Measurements from ENCODE around the gene SFTPD. TPM values are rescaled to one million over a fixed set of nuclear protein-coding genes. Genes with fewer than 3 reads are reported as not detected.

The SFTPD gene
- total and polyA plus RNA-seq, 2 donors (not counting 1 experiment from before 2014, with no cell fraction given) = not detected

DNA sequence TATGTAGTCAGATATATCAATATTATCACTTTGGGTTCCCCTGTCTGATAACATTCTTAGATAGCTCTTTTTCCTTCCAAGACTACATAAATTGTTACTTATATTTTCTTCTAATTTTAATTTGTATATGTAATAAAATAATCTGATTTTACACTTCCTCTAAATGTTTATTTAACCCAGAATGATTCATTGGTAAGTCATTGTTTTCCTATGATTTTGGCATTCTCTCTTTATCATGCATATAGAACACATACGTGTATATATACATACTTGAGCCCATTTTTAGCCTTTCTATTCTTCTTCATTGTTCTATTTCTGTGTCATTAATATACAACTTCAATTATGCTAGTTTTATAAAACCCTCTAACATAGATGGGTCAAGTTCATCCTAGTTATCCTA lies 16.6 kb downstream of the SFTPD start:
- H3K27ac ChIP-seq (ENCODE audit: insufficient read depth, low read length) = no peak overlapping the region
- no peak for DNase-seq (ENCODE audit: low read depth in 2 of 2)
- TF ChIP-seq EZH2 (IDR thresholded peaks at IDR 0.05; ENCODE audit: low read length, missing control alignments) = no peak
- TF ChIP-seq, protein P1, sequence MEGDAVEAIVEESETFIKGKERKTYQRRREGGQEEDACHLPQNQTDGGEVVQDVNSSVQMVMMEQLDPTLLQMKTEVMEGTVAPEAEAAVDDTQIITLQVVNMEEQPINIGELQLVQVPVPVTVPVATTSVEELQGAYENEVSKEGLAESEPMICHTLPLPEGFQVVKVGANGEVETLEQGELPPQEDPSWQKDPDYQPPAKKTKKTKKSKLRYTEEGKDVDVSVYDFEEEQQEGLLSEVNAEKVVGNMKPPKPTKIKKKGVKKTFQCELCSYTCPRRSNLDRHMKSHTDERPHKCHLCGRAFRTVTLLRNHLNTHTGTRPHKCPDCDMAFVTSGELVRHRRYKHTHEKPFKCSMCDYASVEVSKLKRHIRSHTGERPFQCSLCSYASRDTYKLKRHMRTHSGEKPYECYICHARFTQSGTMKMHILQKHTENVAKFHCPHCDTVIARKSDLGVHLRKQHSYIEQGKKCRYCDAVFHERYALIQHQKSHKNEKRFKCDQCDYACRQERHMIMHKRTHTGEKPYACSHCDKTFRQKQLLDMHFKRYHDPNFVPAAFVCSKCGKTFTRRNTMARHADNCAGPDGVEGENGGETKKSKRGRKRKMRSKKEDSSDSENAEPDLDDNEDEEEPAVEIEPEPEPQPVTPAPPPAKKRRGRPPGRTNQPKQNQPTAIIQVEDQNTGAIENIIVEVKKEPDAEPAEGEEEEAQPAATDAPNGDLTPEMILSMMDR (conservative IDR thresholded peaks at IDR 0.05 in 1 of 2, IDR thresholded peaks at IDR 0.05 in 1 of 2; ENCODE audit: low read depth in 1 of 2, low read length in 2 of 2) = no peak
- H2AFZ ChIP-seq (ENCODE audit: low read length) = no peak overlapping the region
- peaks cover 14% of the 10 kb centered on the region for H3K27me3 ChIP-seq (ENCODE audit: control insufficient read depth, insufficient read depth, low read length)
- H4K20me1 ChIP-seq (ENCODE audit: control insufficient read depth, extremely low read depth, insufficient read depth, low read length) = no peaks in the 10 kb centered on the region
- no peak overlapping the region for H3K4me3 ChIP-seq (replicated peaks in 1 of 4; ENCODE audit: control extremely low read depth in 1 of 4, insufficient read depth in 1 of 4, low read depth in 3 of 4, low read length in 4 of 4)
- H3K4me1 ChIP-seq (ENCODE audit: control insufficient read depth, extremely low read depth, insufficient read depth, low read length) = no peaks in the 10 kb centered on the region
- no peak overlapping the region for H3K4me2 ChIP-seq (ENCODE audit: extremely low read depth, insufficient read depth, low read length)
- no peaks in the 10 kb centered on the region for H3K9me3 ChIP-seq (ENCODE audit: control insufficient read depth, insufficient read depth, low read depth, low read length)
- no peaks in the 10 kb centered on the region for H3K36me3 ChIP-seq (ENCODE audit: control insufficient read depth, insufficient read depth, low read length)
- H3K79me2 ChIP-seq (ENCODE audit: control insufficient read depth, insufficient read depth, low read length) = no peaks in the 10 kb centered on the region
- no peak overlapping the region for H3K9ac ChIP-seq (ENCODE audit: insufficient read depth, low read length)

DNA sequence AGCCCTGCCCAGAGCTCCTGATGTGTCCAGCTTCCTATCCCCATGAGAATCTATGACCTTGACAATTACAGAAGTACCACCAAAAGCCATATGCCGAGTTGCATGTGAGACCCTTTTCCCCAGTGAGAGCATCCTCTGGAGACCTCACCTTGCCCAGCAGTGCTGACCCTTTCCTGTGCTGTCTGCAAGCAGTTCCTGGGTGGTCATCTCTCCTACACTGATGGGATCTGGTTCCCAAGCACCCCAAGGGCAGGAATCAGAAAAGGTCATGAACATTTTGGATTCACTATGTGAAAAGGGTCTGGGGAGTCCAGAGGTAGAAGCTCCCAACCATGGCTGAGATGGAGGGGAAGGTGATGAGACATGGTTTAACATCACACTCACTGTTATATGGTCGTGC lies 18.2 kb downstream of the SFTPD start:
- Histone ChIP-seq H3K4me3 (replicated peaks in 1 of 4; ENCODE audit: control extremely low read depth in 1 of 4, insufficient read depth in 1 of 4, low read depth in 3 of 4, low read length in 4 of 4) (no peak overlapping the region), H3K36me3 (ENCODE audit: control insufficient read depth, insufficient read depth, low read length) (no peaks in the 10 kb centered on the region), H3K9ac (ENCODE audit: insufficient read depth, low read length) (no peak overlapping the region), H3K4me1 (ENCODE audit: control insufficient read depth, extremely low read depth, insufficient read depth, low read length) (no peaks in the 10 kb centered on the region), H2AFZ (ENCODE audit: low read length) (no peak overlapping the region), H3K79me2 (ENCODE audit: control insufficient read depth, insufficient read depth, low read length) (no peaks in the 10 kb centered on the region), H3K27ac (ENCODE audit: insufficient read depth, low read length) (no peak overlapping the region), H3K4me2 (ENCODE audit: extremely low read depth, insufficient read depth, low read length) (no peak overlapping the region), H3K27me3 (ENCODE audit: control insufficient read depth, insufficient read depth, low read length) (peaks cover 15% of the 10 kb centered on the region), H4K20me1 (ENCODE audit: control insufficient read depth, extremely low read depth, insufficient read depth, low read length) (no peaks in the 10 kb centered on the region), H3K9me3 (ENCODE audit: control insufficient read depth, insufficient read depth, low read depth, low read length) (no peaks in the 10 kb centered on the region)
- TF ChIP-seq, protein P1 (conservative IDR thresholded peaks at IDR 0.05 in 1 of 2, IDR thresholded peaks at IDR 0.05 in 1 of 2; ENCODE audit: low read depth in 1 of 2, low read length in 2 of 2) = no peak
- no peak for TF ChIP-seq EZH2 (IDR thresholded peaks at IDR 0.05; ENCODE audit: low read length, missing control alignments)
- DNase-seq (ENCODE audit: low read depth in 2 of 2) = no peak

DNA sequence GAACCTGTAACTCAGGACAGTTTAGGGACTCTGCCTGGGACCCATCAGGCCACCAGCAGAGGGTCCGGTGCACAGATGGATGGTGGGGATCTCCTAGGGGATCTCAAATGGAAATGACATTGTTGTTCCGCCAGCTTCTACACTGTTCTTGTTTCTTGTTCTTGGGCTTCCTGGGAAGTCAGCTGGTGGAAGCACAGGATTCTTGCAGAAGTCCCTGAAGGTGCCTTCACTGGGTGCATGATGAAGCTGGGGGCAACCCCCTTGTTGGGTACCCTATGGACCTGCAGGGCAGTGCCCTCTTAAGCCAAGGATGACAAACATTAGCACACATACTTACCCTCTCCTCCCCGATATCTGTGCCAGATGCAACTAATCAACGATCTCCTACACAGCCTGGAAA lies 18.6 kb downstream of the SFTPD start:
- DNase-seq (ENCODE audit: low read depth in 2 of 2) = no peak

More for the DNA sequence above, 18.6 kb downstream of the SFTPD start:
- Histone ChIP-seq H2AFZ (ENCODE audit: low read length) (no peak overlapping the region), H3K36me3 (ENCODE audit: control insufficient read depth, insufficient read depth, low read length) (no peaks in the 10 kb centered on the region), H3K4me3 (replicated peaks in 1 of 4; ENCODE audit: control extremely low read depth in 1 of 4, insufficient read depth in 1 of 4, low read depth in 3 of 4, low read length in 4 of 4) (no peak overlapping the region), H3K27me3 (ENCODE audit: control insufficient read depth, insufficient read depth, low read length) (peaks cover 18% of the 10 kb centered on the region), H3K79me2 (ENCODE audit: control insufficient read depth, insufficient read depth, low read length) (no peaks in the 10 kb centered on the region), H3K27ac (ENCODE audit: insufficient read depth, low read length) (no peak overlapping the region), H3K4me1 (ENCODE audit: control insufficient read depth, extremely low read depth, insufficient read depth, low read length) (no peaks in the 10 kb centered on the region), H4K20me1 (ENCODE audit: control insufficient read depth, extremely low read depth, insufficient read depth, low read length) (no peaks in the 10 kb centered on the region), H3K4me2 (ENCODE audit: extremely low read depth, insufficient read depth, low read length) (no peak overlapping the region), H3K9ac (ENCODE audit: insufficient read depth, low read length) (no peak overlapping the region), H3K9me3 (ENCODE audit: control insufficient read depth, insufficient read depth, low read depth, low read length) (no peaks in the 10 kb centered on the region)
- no peak for TF ChIP-seq EZH2 (IDR thresholded peaks at IDR 0.05; ENCODE audit: low read length, missing control alignments)
- TF ChIP-seq, protein P1 (conservative IDR thresholded peaks at IDR 0.05 in 1 of 2, IDR thresholded peaks at IDR 0.05 in 1 of 2; ENCODE audit: low read depth in 1 of 2, low read length in 2 of 2) = no peak

Data from fibroblast of lung (primary cell).